Measurements from ENCODE around the gene S100B.

The S100B gene

GRCh38 chr21:46562964-46563607, 41.8 kb downstream of the S100B start:
- H3K4me3 ChIP-seq (replicated peaks; ENCODE audit: low read depth, low read length): no peak overlapping the region
- TF ChIP-seq CTCF (IDR thresholded peaks at IDR 0.05; ENCODE audit: low read depth, low read length, missing control alignments): no peak
- no peak for DNase-seq (ENCODE audit: extremely low read depth, low read depth)

DNA sequence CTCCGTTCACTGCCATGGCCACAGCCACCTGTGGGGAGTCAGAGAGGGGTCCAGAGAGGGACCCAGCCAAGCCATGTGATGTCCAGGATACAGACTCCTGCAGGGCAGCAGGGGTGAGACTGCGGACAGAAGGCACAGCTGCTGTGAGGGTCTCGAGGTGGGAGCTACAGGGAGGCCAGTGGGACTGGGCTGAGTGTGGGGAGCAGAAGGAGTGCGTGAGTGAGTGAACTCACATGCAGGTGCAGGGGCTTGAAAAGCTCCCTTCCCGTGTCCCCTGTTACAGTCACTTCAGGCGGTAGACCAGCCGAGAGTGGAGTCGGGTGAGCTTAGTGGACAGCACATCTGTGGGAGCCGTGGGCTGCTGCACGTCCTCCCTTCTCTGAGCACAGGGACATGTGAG, 42.4 kb downstream of the S100B start:
- no peak for DNase-seq (ENCODE audit: extremely low read depth, low read depth)
- no peak for TF ChIP-seq CTCF (IDR thresholded peaks at IDR 0.05; ENCODE audit: low read depth, low read length, missing control alignments)

GRCh38 chr21:46561445-46562090, 43.3 kb downstream of the S100B start:
- DNase-seq (ENCODE audit: extremely low read depth, low read depth): no peak
- H3K4me3 ChIP-seq (replicated peaks; ENCODE audit: low read depth, low read length): no peak overlapping the region
- TF ChIP-seq CTCF (IDR thresholded peaks at IDR 0.05; ENCODE audit: low read depth, low read length, missing control alignments): no peak

More for the DNA sequence above, 42.4 kb downstream of the S100B start:
- no peak overlapping the region for H3K4me3 ChIP-seq (replicated peaks; ENCODE audit: low read depth, low read length)

GRCh38 chr21:46560568-46561444, 44.1 kb downstream of the S100B start:
- no peak for TF ChIP-seq CTCF (IDR thresholded peaks at IDR 0.05; ENCODE audit: low read depth, low read length, missing control alignments)
- H3K4me3 ChIP-seq (replicated peaks; ENCODE audit: low read depth, low read length): no peak overlapping the region
- DNase-seq (ENCODE audit: extremely low read depth, low read depth): no peak

GRCh38 chr21:46559291-46559983, 45.4 kb downstream of the S100B start:
- H3K4me3 ChIP-seq (replicated peaks; ENCODE audit: low read depth, low read length): no peak overlapping the region
- no peak for DNase-seq (ENCODE audit: extremely low read depth, low read depth)

More at GRCh38 chr21:46559291-46559983, 45.4 kb downstream of the S100B start:
- no peak for TF ChIP-seq CTCF (IDR thresholded peaks at IDR 0.05; ENCODE audit: low read depth, low read length, missing control alignments)

Measured in HFF-Myc (cell line).